Ureter (tissue), 1 donor: ENCODE data around the gene DUS4L. TPM values are rescaled to one million over a fixed set of nuclear protein-coding genes. Genes with fewer than 3 reads are reported as not detected.

Experiments
- DNase-seq: peaks from one replicate; pipeline ENCODE4 v3.0.0-alpha.2; 2020; ENCODE audit warnings: low spot score
- total RNA-seq: library from RNA; stranded (reverse); gene quantifications from one replicate; pipeline ENCODE4 v1.2.4, GENCODE V29; 2023
- donor health status: DM: yes; HTN: yes; CAD: no.

Gene DUS4L
- total RNA-seq, 1 donor from 2014 or later, result 14.8 TPM

GRCh38 chr7:107580716-107581383, 17.1 kb downstream of the DUS4L start:
- DNase-seq, result no peak

- no peak for DNase-seq
These were observed 17.7 kb downstream of the DUS4L start for GRCh38 chr7:107581387-107582013.

GRCh38 chr7:107582875-107583274, 19.1 kb downstream of the DUS4L start:
- DNase-seq, result no peak

GRCh38 chr7:107584716-107585115, 20.9 kb downstream of the DUS4L start:
- DNase-seq, result no peak

- DNase-seq, result no peak
These were observed 24.9 kb downstream of the DUS4L start for GRCh38 chr7:107588529-107589130.

GRCh38 chr7:107591421-107591820, 27.6 kb downstream of the DUS4L start:
- DNase-seq, result no peak

- DNase-seq, result no peak
These were observed 28.7 kb downstream of the DUS4L start for GRCh38 chr7:107592361-107593024.

- DNase-seq, result no peak
These were observed 29.2 kb downstream of the DUS4L start for GRCh38 chr7:107593025-107593410.

- no peak for DNase-seq
These were observed 31.4 kb downstream of the DUS4L start for GRCh38 chr7:107594961-107595737.

GRCh38 chr7:107596881-107597581, 33.3 kb downstream of the DUS4L start:
- DNase-seq, result no peak

- no peak for DNase-seq
These were observed 33.8 kb downstream of the DUS4L start for GRCh38 chr7:107597582-107597916.

- no peak for DNase-seq
These were observed 34.2 kb downstream of the DUS4L start for GRCh38 chr7:107597953-107598352.

- DNase-seq, result no peak
These were observed 35.5 kb downstream of the DUS4L start for GRCh38 chr7:107599262-107599661.

GRCh38 chr7:107600816-107601215, 37.0 kb downstream of the DUS4L start:
- no peak for DNase-seq

GRCh38 chr7:107605218-107605815, 41.5 kb downstream of the DUS4L start:
- no peak for DNase-seq

GRCh38 chr7:107606303-107606702, 42.5 kb downstream of the DUS4L start:
- no peak for DNase-seq

GRCh38 chr7:107609811-107610261, 46.1 kb downstream of the DUS4L start:
- no peak for DNase-seq

GRCh38 chr7:107610323-107610722, 46.6 kb downstream of the DUS4L start:
- no peak for DNase-seq

GRCh38 chr7:107613439-107613838, 49.7 kb downstream of the DUS4L start:
- DNase-seq, result no peak

GRCh38 chr7:107613948-107614347, 50.2 kb downstream of the DUS4L start:
- no peak for DNase-seq

- no peak for DNase-seq
These were observed 50.7 kb downstream of the DUS4L start for GRCh38 chr7:107614425-107614824.
